GM21723 (cell line): ENCODE results near the gene TF.
"Not testable (repeated sequence)": the region's sequence is repeated elsewhere in the genome, so short reads cannot be mapped to it uniquely, and the experiment has no call there.

Source experiments
- ATAC-seq: cut with Tn5 transposase; IDR thresholded peaks from one replicate; pipeline ENCODE4 v1.9.1; 2021; ENCODE audit warnings: mild to moderate bottlenecking, moderate library complexity; ENCODE audit not compliant: unreplicated experiment

The TF gene

GRCh38 chr3:133745981-133746711 is at the start of gene TF:
Gene TF (plus strand): TSS chr3:133746393. CDS start chr3:133746441, 48 bp downstream.
- ATAC-seq: no peak

- ATAC-seq: no peak
Measured at GRCh38 chr3:133697960-133698359, 48.2 kb upstream of the TF start.

- no peak for ATAC-seq
Measured at GRCh38 chr3:133699467-133699866, 46.7 kb upstream of the TF start.

- no peak for ATAC-seq
Measured at GRCh38 chr3:133699903-133700302, 46.3 kb upstream of the TF start.

- ATAC-seq: no peak
Measured at GRCh38 chr3:133700351-133700750, 45.8 kb upstream of the TF start.

- no peak for ATAC-seq
Measured at GRCh38 chr3:133701435-133702358, 44.5 kb upstream of the TF start.

GRCh38 chr3:133703915-133704314 is 42.3 kb upstream of the TF start:
- no peak for ATAC-seq

GRCh38 chr3:133706033-133706432 is 40.2 kb upstream of the TF start:
- no peak for ATAC-seq

GRCh38 chr3:133709139-133709750 is 36.9 kb upstream of the TF start:
- no peak for ATAC-seq

- no peak for ATAC-seq
Measured at GRCh38 chr3:133711013-133711412, 35.2 kb upstream of the TF start.

- no peak for ATAC-seq
Measured at GRCh38 chr3:133712017-133712416, 34.2 kb upstream of the TF start.

- ATAC-seq: no peak
Measured at GRCh38 chr3:133713347-133713746, 32.8 kb upstream of the TF start.

GRCh38 chr3:133717424-133717823 is 28.8 kb upstream of the TF start:
- ATAC-seq: no peak

GRCh38 chr3:133722935-133723334 is 23.3 kb upstream of the TF start:
- no peak for ATAC-seq

- ATAC-seq: no peak
Measured at GRCh38 chr3:133730993-133731392, 15.2 kb upstream of the TF start.

- not testable (repeated sequence) for ATAC-seq
Measured at GRCh38 chr3:133732231-133732630, 14.0 kb upstream of the TF start.

- ATAC-seq: no peak
Measured at GRCh38 chr3:133733226-133733625, 13.0 kb upstream of the TF start.

GRCh38 chr3:133734305-133734704 is 11.9 kb upstream of the TF start:
- ATAC-seq: no peak

- no peak for ATAC-seq
Measured at GRCh38 chr3:133742351-133743091, 3.7 kb upstream of the TF start.

- ATAC-seq: no peak
Measured at GRCh38 chr3:133744241-133744640, 2.0 kb upstream of the TF start.

- ATAC-seq: no peak
Measured at GRCh38 chr3:133745108-133745507, 1.1 kb upstream of the TF start.
